ENCODE data around the gene ADPRH.

The ADPRH gene

GRCh38 chr3:119601154-119601553 lies 21.9 kb downstream of the ADPRH start:
- H3K4me1 ChIP-seq (ENCODE audit: insufficient read depth, low read length, severe bottlenecking) = no peaks in the 10 kb centered on the region

GRCh38 chr3:119602676-119603075 lies 23.4 kb downstream of the ADPRH start:
- Histone ChIP-seq H4K20me1 (ENCODE audit: insufficient read depth, low read length) (no peaks in the 10 kb centered on the region), H2AFZ (ENCODE audit: low read length) (no peak overlapping the region), H3K36me3 (ENCODE audit: insufficient read depth, low read length) (no peaks in the 10 kb centered on the region)

More at GRCh38 chr3:119601154-119601553, 21.9 kb downstream of the ADPRH start:
- no peaks in the 10 kb centered on the region for H4K20me1 ChIP-seq (ENCODE audit: insufficient read depth, low read length)
- H3K27ac ChIP-seq (ENCODE audit: low read depth, low read length, poor library complexity, severe bottlenecking) = no peak overlapping the region
- H3K27me3 ChIP-seq (ENCODE audit: insufficient read depth, low read length) = no peaks in the 10 kb centered on the region
- no peak overlapping the region for H3K4me3 ChIP-seq (ENCODE audit: low read depth, low read length, poor library complexity, severe bottlenecking)
- no peak overlapping the region for H2AFZ ChIP-seq (ENCODE audit: low read length)
- H3K36me3 ChIP-seq (ENCODE audit: insufficient read depth, low read length) = no peaks in the 10 kb centered on the region
- no peak overlapping the region for H3K9ac ChIP-seq (ENCODE audit: low read length)
- no peaks in the 10 kb centered on the region for H3F3A ChIP-seq (ENCODE audit: insufficient read depth, low read length)
- TF ChIP-seq CTCF (IDR thresholded peaks at IDR 0.05; ENCODE audit: low read length) = no peak; the same call in 1 of the 2 replicates
- no peak for TF ChIP-seq EZH2 (IDR thresholded peaks at IDR 0.05; ENCODE audit: borderline replicate concordance, low read length)
- no peaks in the 10 kb centered on the region for H3K9me2 ChIP-seq (ENCODE audit: low read depth, low read length)
- H3K4me2 ChIP-seq (ENCODE audit: low read length) = no peak overlapping the region
- H3K9me3 ChIP-seq (ENCODE audit: low read length) = no peaks in the 10 kb centered on the region
- no peaks in the 10 kb centered on the region for H3K79me2 ChIP-seq (ENCODE audit: insufficient read depth, low read length)

GRCh38 chr3:119604878-119605277 lies 25.6 kb downstream of the ADPRH start:
- Histone ChIP-seq H3K36me3 (ENCODE audit: insufficient read depth, low read length) (no peaks in the 10 kb centered on the region), H3K9me2 (ENCODE audit: low read depth, low read length) (no peaks in the 10 kb centered on the region), H2AFZ (ENCODE audit: low read length) (no peak overlapping the region), H3K4me2 (ENCODE audit: low read length) (no peak overlapping the region), H3K79me2 (ENCODE audit: insufficient read depth, low read length) (no peaks in the 10 kb centered on the region), H3K4me3 (ENCODE audit: low read depth, low read length, poor library complexity, severe bottlenecking) (no peak overlapping the region), H3K9ac (ENCODE audit: low read length) (no peak overlapping the region), H3K9me3 (ENCODE audit: low read length) (no peaks in the 10 kb centered on the region), H4K20me1 (ENCODE audit: insufficient read depth, low read length) (no peaks in the 10 kb centered on the region), H3K4me1 (ENCODE audit: insufficient read depth, low read length, severe bottlenecking) (no peaks in the 10 kb centered on the region), H3K27ac (ENCODE audit: low read depth, low read length, poor library complexity, severe bottlenecking) (no peak overlapping the region), H3K27me3 (ENCODE audit: insufficient read depth, low read length) (no peaks in the 10 kb centered on the region), H3F3A (ENCODE audit: insufficient read depth, low read length) (no peaks in the 10 kb centered on the region)
- TF ChIP-seq EZH2 (IDR thresholded peaks at IDR 0.05; ENCODE audit: borderline replicate concordance, low read length) (no peak), CTCF (IDR thresholded peaks at IDR 0.05; ENCODE audit: low read length) (no peak)

More at GRCh38 chr3:119602676-119603075, 23.4 kb downstream of the ADPRH start:
- H3F3A ChIP-seq (ENCODE audit: insufficient read depth, low read length) = no peaks in the 10 kb centered on the region
- H3K79me2 ChIP-seq (ENCODE audit: insufficient read depth, low read length) = no peaks in the 10 kb centered on the region
- H3K4me1 ChIP-seq (ENCODE audit: insufficient read depth, low read length, severe bottlenecking) = no peaks in the 10 kb centered on the region
- no peaks in the 10 kb centered on the region for H3K9me2 ChIP-seq (ENCODE audit: low read depth, low read length)
- no peak overlapping the region for H3K4me3 ChIP-seq (ENCODE audit: low read depth, low read length, poor library complexity, severe bottlenecking)
- no peak overlapping the region for H3K9ac ChIP-seq (ENCODE audit: low read length)
- no peak overlapping the region for H3K27ac ChIP-seq (ENCODE audit: low read depth, low read length, poor library complexity, severe bottlenecking)
- H3K4me2 ChIP-seq (ENCODE audit: low read length) = no peak overlapping the region
- no peaks in the 10 kb centered on the region for H3K27me3 ChIP-seq (ENCODE audit: insufficient read depth, low read length)
- no peak for TF ChIP-seq CTCF (IDR thresholded peaks at IDR 0.05; ENCODE audit: low read length)
- TF ChIP-seq EZH2 (IDR thresholded peaks at IDR 0.05; ENCODE audit: borderline replicate concordance, low read length) = no peak
- no peaks in the 10 kb centered on the region for H3K9me3 ChIP-seq (ENCODE audit: low read length)

Data from OCI-LY1 (cell line).